Vagina (tissue), 2 donors: ENCODE data around the gene BIRC7.

Source experiments
- POLR2A ChIP-seq, 2 donors: fragments of 450-650 bp; IDR thresholded peaks; one replicate each; pipeline ENCODE4 v1.6.1; 2017; ENCODE audit warnings: antibody characterized with exemption in 2 of 2, mild to moderate bottlenecking in 2 of 2, moderate library complexity in 2 of 2
- TF ChIP-seq, protein P1 (sequence below), 3 experiments: fragments of 450-650 bp in 2 of 3; fragments of 200-600 bp in 1 of 3; sonication (generic) in 1 of 3; IDR thresholded peaks; one replicate each; pipeline ENCODE4 v1.5.1; 2017 to 2019; ENCODE audit warnings: antibody characterized with exemption in 3 of 3, mild to moderate bottlenecking in 2 of 3, moderate library complexity in 2 of 3

DNA sequence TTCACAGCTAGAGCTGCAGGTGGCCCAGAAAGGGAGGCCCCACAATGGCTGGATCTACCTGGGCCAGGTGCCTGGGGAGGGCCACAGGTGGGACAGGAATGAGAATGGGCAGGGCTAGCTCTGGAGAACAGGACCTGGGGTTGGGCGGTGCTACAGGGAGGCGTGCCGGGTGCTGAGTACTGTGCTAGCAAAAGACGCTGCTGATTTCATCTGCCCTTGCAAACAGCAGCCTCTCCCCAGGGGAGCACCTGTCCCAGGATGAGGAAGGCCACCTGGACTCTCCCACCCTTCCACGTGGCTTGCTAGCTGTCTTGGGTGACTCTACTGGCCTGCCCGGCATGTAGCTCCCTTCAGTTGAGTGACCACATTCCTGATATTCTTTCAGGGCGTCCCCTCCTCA is 13.2 kb upstream of the BIRC7 start:
- TF ChIP-seq, protein P1, sequence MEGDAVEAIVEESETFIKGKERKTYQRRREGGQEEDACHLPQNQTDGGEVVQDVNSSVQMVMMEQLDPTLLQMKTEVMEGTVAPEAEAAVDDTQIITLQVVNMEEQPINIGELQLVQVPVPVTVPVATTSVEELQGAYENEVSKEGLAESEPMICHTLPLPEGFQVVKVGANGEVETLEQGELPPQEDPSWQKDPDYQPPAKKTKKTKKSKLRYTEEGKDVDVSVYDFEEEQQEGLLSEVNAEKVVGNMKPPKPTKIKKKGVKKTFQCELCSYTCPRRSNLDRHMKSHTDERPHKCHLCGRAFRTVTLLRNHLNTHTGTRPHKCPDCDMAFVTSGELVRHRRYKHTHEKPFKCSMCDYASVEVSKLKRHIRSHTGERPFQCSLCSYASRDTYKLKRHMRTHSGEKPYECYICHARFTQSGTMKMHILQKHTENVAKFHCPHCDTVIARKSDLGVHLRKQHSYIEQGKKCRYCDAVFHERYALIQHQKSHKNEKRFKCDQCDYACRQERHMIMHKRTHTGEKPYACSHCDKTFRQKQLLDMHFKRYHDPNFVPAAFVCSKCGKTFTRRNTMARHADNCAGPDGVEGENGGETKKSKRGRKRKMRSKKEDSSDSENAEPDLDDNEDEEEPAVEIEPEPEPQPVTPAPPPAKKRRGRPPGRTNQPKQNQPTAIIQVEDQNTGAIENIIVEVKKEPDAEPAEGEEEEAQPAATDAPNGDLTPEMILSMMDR (IDR thresholded peaks at IDR 0.05) = no peak
- no peak for TF ChIP-seq POLR2A (IDR thresholded peaks at IDR 0.05)
